Stimulated activated CD8-positive, alpha-beta memory T cell treated with anti-CD3 and anti-CD28 coated beads, Interleukin-12 subunit alpha, Interleukin-12 subunit beta, amount 100 ng/mL, for 24 hours (primary cell): ENCODE results near the gene EIF4EBP2.

Experiments
- DNase-seq: peaks from one replicate; pipeline ENCODE4 v3.0.0-alpha.2; 2020; ENCODE audit errors: extremely low read depth

Gene EIF4EBP2

GRCh38 chr10:70432101-70432500, 28.2 kb downstream of the EIF4EBP2 start:
- no peak for DNase-seq

DNA sequence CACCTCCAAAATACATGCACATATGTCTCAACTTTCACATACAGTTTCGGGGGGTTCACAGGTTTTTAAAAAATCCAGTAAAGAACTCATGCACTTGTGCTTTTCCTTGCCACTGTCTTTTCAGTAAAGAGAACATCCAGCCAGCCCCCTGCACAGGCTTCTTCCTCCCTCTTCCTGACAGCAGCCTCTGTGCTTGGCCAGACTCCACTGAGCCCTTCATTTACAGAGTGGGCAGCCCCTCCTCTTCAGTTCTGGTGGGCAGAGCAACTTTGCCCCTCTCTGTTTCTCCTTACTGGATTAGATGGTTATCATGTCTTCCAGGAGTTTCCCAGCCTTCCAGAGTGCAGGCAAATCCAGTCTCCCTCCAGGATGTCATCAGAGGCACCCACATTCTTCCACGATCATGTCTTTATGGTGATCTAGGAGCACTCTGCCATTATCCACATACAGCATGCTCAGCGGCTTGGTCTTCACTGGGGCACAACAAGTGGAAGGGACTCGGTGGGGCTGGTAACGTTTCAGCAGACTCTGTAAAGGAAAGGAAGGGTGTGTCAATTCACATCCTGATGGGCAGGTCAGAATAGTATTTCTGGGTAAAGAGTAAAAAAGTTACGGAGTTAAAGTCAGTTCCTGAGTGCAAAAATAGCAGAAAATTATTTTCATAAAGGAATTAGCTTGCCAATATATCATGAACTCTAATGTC, 28.8 kb downstream of the EIF4EBP2 start:
- DNase-seq: no peak

DNA sequence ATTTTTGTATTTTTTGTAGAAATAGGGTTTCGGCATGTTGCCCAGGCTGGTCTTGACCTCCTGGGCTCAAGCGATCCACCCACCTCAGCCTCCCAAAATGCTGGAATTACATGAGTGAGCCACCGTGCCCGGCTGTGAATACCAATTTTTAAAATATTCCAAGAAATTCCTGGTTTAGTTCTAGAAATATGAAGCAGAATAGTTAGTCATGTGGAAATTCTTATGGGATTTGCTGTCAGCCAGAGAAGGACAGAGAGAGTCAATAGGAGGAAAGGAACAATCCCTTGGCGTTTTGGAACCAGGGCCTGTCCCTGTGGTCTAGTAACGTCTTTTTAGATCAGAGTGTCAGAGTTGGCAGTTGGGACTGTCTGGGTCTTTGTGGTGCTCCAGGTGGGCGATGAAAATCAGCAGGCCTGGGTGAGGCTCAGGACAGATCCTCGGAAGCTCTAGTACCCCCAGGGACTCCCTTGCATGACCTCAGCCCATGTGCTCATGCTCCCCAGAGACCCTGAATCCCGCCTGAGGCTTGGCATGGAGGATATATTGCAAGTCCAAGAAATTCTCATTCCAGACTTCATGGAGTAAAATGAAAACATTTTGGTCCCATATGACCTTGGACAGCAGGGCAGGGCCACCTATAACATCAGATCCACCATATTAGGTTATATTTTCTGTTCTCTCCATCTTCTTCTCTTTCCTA, 29.8 kb downstream of the EIF4EBP2 start:
- DNase-seq: no peak

- no peak for DNase-seq
These were observed 31.5 kb downstream of the EIF4EBP2 start for GRCh38 chr10:70435241-70436085.

- DNase-seq: no peak
These were observed 33.8 kb downstream of the EIF4EBP2 start for GRCh38 chr10:70437721-70438120.

DNA sequence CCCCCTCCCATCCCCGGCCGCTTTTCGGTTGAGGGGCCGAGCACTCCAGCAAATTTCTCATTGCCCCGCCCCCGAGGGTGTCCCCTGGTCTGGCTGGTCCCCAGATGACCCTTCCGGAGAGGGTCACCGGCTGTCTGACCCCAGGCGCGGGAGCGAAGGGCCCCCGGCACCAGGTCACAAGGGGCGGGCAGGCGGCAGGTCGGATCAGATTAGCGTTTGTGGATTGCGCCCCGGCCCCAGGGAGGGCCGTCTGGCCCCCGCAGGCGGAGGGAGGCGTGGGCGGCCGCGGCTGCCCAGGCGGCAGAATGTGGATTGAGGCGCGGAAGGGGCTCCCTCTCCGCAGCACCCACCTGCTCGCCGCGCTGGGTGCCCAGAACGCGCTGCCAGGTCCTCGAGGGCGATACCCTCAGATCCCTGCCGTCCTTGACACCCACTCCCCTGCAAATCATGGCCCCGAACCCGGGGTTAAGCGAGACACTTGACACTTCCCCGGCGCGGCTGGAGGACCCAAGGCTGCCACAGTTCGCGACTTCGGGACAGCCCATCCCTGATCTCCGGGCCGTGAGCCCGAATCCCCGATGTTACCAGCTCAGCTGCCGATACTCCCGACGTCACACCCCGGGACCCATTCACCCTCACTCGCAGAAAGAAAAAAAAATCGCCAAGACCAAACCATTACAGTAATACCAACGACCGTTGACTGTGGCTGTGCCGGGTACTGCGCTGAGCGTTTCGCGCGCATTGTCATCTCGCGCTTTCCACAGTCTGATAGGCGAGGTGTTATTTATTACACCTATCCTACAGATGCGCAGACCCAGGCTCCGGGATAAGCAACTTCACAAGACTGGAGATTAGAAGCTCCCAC, 36.6 kb downstream of the EIF4EBP2 start:
- no peak for DNase-seq

- DNase-seq: no peak
These were observed 37.4 kb downstream of the EIF4EBP2 start, which contains the start of gene NODAL for GRCh38 chr10:70441161-70441894. Gene NODAL, minus strand, starts transcription at chr10:70441681. Its CDS starts 14 bp downstream, at chr10:70441667.

- DNase-seq: no peak
These were observed 38.0 kb downstream of the EIF4EBP2 start for GRCh38 chr10:70441895-70442309.

DNA sequence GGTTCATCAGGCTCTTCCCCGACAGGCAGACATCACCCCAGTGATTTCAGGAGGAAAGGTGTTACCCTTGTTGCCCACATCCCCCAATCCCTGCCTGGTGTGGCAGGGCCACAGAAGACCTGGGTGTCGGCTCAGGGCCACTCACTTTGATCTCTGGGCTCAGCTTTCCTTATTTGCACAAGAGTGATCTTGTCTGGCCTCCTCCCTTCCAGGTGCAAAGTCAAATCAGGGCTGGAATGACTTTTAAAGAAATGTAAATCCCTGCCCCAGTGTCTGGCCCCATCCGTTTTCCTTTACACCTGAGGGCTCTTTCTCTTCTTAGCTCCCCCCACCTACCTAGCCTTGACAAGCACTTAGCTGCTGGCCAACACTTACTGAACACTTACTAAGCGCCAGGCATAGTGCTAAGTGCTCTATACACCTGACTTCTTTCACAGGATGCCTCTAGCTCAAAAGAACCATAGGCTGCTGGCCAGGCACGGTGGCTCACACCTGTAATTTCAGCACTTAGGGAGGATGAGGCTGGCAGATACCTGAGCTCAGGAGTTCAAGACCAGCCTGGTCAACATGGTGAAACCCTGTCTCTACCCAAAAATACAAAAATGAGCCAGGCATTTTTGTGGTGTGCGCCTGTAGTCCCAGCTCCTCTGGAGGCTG, 38.5 kb downstream of the EIF4EBP2 start:
- DNase-seq: no peak

GRCh38 chr10:70444744-70445143, 40.8 kb downstream of the EIF4EBP2 start:
- DNase-seq: no peak

- no peak for DNase-seq
These were observed 42.0 kb downstream of the EIF4EBP2 start for GRCh38 chr10:70445718-70446657.

- DNase-seq: no peak
These were observed 44.3 kb downstream of the EIF4EBP2 start for GRCh38 chr10:70448236-70448635.

GRCh38 chr10:70455213-70455630, 51.3 kb downstream of the EIF4EBP2 start:
- no peak for DNase-seq

- no peak for DNase-seq
These were observed 52.2 kb downstream of the EIF4EBP2 start for GRCh38 chr10:70456164-70456563.

GRCh38 chr10:70457759-70458305, 53.9 kb downstream of the EIF4EBP2 start:
- DNase-seq: no peak

GRCh38 chr10:70458329-70459060, 54.5 kb downstream of the EIF4EBP2 start:
- DNase-seq: no peak

DNA sequence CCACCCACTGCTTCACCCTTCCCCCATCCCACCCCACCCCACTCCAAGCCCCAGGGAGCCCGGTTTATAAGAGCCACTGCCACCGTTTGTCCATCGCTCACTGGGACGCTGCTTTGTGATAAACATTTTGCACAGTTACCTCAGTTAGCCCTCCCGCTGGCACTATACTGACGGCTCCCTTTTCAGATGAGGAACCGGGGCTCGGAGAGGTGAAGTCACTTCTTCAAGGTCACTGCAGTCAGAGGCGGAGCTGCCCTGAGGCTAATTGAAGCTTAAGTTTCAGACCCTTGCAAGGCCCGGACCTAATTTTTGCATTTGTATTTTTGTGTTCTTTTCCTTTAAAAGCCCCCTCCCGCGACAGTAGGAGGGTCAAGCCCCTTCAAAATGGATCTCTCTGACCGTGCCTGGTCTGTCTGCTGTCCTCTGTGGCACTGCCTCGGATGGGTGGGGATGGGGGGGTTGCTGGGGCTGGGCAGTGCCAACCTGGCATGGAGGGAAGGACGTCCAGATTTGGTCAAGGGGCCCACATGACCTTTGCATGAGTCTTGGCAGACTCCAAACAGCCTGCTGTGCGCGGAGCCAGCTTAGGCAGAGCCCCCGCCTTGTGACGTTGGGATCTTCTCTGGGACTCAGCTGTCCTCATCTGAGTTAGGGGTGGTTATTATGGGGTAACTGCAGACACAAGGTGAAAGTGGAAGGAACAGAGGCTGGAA, 55.3 kb downstream of the EIF4EBP2 start:
- DNase-seq: no peak
